ENCODE measurements around the gene SLC45A3. TPM values are rescaled to one million over a fixed set of nuclear protein-coding genes. Genes with fewer than 3 reads are reported as not detected.

SLC45A3 gene
- total and polyA plus RNA-seq, 2 of the 8 experiments (the other 6 are each of a cell fraction or from before 2014, with no cell fraction given): 13.0 to 14.3 TPM

DNA sequence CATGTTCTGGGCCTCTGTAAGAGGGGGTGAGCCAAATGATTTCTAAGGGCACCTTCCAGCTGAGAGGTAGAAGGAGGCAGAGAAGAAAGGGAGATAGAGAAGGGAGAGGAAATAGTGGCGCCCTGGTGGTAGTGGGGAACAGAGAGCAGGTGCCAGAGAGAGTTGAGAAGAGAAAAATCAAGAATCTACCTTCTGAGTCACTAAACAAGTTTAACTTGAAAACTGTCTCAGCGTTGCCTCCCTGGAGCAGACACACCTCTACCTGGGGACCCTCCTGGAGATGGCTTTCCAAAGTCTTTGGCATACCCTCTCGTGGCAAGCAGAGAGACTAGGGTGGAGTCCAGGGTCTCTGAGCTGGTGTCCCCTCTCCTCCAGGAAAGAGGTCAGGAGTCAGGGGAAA is 1.1 kb upstream of the SLC45A3 start (continued):
- TF ChIP-seq CHD7 (IDR thresholded peaks at IDR 0.05; ENCODE audit: insufficient replicate concordance, low read length) (no peak), KDM4A (IDR thresholded peaks at IDR 0.05; ENCODE audit: low read depth, low read length, severe bottlenecking) (no peak), NRF1 (IDR thresholded peaks at IDR 0.05; ENCODE audit: low read depth, low read length) (no peak), CBX8 (IDR thresholded peaks at IDR 0.05; ENCODE audit: borderline replicate concordance, low read depth, low read length) (no peak), FOSL1 (IDR thresholded peaks at IDR 0.05; ENCODE audit: insufficient read depth, low read depth, low read length) (no peak), POLR2AphosphoS5 (IDR thresholded peaks at IDR 0.05; ENCODE audit: low read depth, low read length) (no peak), GABPA (IDR thresholded peaks at IDR 0.05; ENCODE audit: borderline replicate concordance, insufficient read depth, low read length) (no peak), SUZ12 (IDR thresholded peaks at IDR 0.05; ENCODE audit: low read length) (no peak), TAF7 (optimal IDR thresholded peaks at IDR 0.05; ENCODE audit: borderline replicate concordance, low read depth, low read length) (no peak), MAX (IDR thresholded peaks at IDR 0.05) (no peak), ZNF274 (IDR thresholded peaks at IDR 0.05; ENCODE audit: borderline replicate concordance, extremely low read depth, low read length) (no peak)

Measured in H1 (cell line).